GM06990 (cell line): ENCODE data around the gene EFCAB8.

ENCODE experiments used
- DNase-seq: peaks from one replicate; pipeline ENCODE4 v3.0.0-alpha.2; 2011; ENCODE audit not compliant: insufficient read length; ENCODE audit errors: extremely low read depth
- H3K27me3 ChIP-seq: replicated peaks from 2 replicates; pipeline ENCODE4 v1.6.0; 2011; ENCODE audit warnings: low read length; ENCODE audit not compliant: control insufficient read depth, insufficient read depth
- H3K36me3 ChIP-seq: 2 replicates; pipeline ENCODE4 v1.5.1; 2011; ENCODE audit warnings: low read length; ENCODE audit not compliant: control insufficient read depth, insufficient read depth
- H3K4me3 ChIP-seq: replicated peaks from 2 replicates; pipeline ENCODE4 v1.5.1; 2011; ENCODE audit warnings: low read depth, mild to moderate bottlenecking, control low read depth, low read length
- TF ChIP-seq, protein P1 (sequence below): IDR thresholded peaks from 2 replicates; pipeline ENCODE4 v1.5.1; 2011; ENCODE audit warnings: low read length, control low read depth, mild to moderate bottlenecking, inconsistent platforms; ENCODE audit not compliant: insufficient read depth, poor library complexity, severe bottlenecking

EFCAB8 gene

GRCh38 chr20:33004141-33004751 lies 145.5 kb downstream of the EFCAB8 start, which contains the start of gene SUN5:
SUN5 (minus strand) TSS chr20:33004433; CDS start chr20:33004340, 93 bp downstream.
- Histone ChIP-seq H3K27me3 (no peaks in the 10 kb centered on the region), H3K36me3 (no peaks in the 10 kb centered on the region), H3K4me3 (no peak within 1 kb of the TSS)
- DNase-seq = no peak
- TF ChIP-seq, protein P1, sequence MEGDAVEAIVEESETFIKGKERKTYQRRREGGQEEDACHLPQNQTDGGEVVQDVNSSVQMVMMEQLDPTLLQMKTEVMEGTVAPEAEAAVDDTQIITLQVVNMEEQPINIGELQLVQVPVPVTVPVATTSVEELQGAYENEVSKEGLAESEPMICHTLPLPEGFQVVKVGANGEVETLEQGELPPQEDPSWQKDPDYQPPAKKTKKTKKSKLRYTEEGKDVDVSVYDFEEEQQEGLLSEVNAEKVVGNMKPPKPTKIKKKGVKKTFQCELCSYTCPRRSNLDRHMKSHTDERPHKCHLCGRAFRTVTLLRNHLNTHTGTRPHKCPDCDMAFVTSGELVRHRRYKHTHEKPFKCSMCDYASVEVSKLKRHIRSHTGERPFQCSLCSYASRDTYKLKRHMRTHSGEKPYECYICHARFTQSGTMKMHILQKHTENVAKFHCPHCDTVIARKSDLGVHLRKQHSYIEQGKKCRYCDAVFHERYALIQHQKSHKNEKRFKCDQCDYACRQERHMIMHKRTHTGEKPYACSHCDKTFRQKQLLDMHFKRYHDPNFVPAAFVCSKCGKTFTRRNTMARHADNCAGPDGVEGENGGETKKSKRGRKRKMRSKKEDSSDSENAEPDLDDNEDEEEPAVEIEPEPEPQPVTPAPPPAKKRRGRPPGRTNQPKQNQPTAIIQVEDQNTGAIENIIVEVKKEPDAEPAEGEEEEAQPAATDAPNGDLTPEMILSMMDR = no peak

DNA sequence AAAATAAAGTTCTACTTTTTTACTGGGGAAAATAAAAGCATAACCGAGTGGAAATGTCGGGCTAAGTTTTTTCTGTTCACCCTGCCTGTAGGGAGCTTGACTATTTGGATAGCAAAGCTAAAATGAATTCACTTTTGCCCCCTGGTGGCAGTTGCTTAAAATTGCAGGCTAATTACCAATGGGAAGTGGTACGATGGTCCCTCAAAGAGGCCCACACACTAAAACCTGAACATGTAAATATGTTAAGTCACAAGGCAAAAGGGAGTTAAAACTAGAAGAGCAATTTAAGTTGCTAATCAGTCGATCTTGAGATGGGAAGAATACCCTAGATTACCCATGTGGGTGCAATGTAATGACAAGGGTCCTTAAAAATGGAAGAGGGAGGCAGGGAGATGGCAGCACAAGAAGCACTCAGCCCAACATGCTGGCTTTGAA lies 146.4 kb downstream of the EFCAB8 start:
- TF ChIP-seq, protein P1 = peak; percentile 49
- Histone ChIP-seq H3K4me3 (no peak overlapping the region), H3K36me3 (no peaks in the 10 kb centered on the region), H3K27me3 (no peaks in the 10 kb centered on the region)
- no peak for DNase-seq

- Histone ChIP-seq H3K4me3 (no peak overlapping the region), H3K36me3 (no peaks in the 10 kb centered on the region), H3K27me3 (no peaks in the 10 kb centered on the region)
- TF ChIP-seq, protein P1 = no peak
- DNase-seq = no peak
These were observed 147.4 kb downstream of the EFCAB8 start for GRCh38 chr20:33005908-33006775.

- H3K4me3 ChIP-seq = no peak overlapping the region
- no peaks in the 10 kb centered on the region for H3K27me3 ChIP-seq
- TF ChIP-seq, protein P1 = no peak
- no peaks in the 10 kb centered on the region for H3K36me3 ChIP-seq
- DNase-seq = no peak
These were observed 148.2 kb downstream of the EFCAB8 start for GRCh38 chr20:33006776-33007375.

- no peaks in the 10 kb centered on the region for H3K36me3 ChIP-seq
- DNase-seq = no peak
- no peaks in the 10 kb centered on the region for H3K27me3 ChIP-seq
- no peak within 1 kb of the TSS for H3K4me3 ChIP-seq
- TF ChIP-seq, protein P1 = no peak
These were observed 148.9 kb downstream of the EFCAB8 start, which contains the start of gene BPIFB2 for GRCh38 chr20:33007376-33008335. BPIFB2 (plus strand) TSS chr20:33007704; CDS start chr20:33008575, 871 bp downstream.
